GM08714 (cell line): ENCODE results near the gene GUCY2D.

ENCODE experiments used
- H3K4me3 ChIP-seq: fragments of 200-500 bp; sonication (Bioruptor generic); 2 replicates; pipeline ENCODE4 v1.5.1; 2014; ENCODE audit warnings: mild to moderate bottlenecking, low read length, inconsistent platforms
- ZNF274 ChIP-seq: IDR thresholded peaks from 2 replicates; pipeline ENCODE4 v1.6.1; 2012; ENCODE audit warnings: mild to moderate bottlenecking, low read depth, low read length

Gene GUCY2D

DNA sequence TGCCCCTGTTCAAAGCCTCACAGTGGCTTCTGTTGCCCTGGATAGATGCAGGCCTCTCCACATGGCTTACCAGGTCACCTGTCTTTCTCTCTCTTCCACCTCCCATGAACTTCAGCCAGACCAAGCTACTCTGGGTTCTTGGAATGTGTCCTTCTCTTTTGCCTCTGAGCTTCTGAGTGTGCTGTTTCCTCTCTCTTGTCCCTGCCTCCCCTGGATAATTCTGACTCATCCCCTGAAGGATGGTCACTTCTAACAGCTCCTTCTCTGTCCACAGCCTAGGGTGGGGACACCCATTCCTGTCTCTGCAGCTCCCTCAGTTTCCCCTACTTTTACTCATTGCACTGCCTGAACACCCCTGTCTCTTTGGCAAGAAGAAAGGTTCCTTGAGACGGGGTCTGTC lies 2.9 kb downstream of the GUCY2D start:
- no peak overlapping the region for H3K4me3 ChIP-seq
- TF ChIP-seq ZNF274: no peak

DNA sequence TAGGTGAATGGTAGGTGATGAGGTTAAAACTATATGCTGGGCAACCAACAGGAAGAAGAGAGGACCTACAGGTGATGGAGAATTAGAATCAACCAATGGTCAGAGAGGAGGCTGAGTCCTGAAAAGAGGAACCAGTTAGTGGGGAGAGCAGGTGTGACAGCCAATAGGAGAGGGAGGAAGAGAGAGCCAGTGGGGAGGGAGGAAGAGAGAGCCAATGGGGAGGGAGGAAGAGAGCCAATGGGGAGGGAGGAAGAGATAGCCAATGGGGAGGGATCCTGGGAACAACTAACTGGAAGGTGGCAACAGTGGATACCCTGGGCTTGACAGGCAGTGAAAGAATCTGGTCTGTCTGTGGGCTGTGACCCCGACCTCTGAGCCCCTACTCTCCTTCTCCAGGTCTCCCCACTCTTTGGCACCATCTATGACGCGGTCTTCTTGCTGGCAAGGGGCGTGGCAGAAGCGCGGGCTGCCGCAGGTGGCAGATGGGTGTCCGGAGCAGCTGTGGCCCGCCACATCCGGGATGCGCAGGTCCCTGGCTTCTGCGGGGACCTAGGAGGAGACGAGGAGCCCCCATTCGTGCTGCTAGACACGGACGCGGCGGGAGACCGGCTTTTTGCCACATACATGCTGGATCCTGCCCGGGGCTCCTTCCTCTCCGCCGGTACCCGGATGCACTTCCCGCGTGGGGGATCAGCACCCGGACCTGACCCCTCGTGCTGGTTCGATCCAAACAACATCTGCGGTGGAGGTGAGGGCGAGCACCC lies 3.7 kb downstream of the GUCY2D start:
- no peak overlapping the region; the same call in 1 of the 2 replicates for H3K4me3 ChIP-seq
- TF ChIP-seq ZNF274: no peak

DNA sequence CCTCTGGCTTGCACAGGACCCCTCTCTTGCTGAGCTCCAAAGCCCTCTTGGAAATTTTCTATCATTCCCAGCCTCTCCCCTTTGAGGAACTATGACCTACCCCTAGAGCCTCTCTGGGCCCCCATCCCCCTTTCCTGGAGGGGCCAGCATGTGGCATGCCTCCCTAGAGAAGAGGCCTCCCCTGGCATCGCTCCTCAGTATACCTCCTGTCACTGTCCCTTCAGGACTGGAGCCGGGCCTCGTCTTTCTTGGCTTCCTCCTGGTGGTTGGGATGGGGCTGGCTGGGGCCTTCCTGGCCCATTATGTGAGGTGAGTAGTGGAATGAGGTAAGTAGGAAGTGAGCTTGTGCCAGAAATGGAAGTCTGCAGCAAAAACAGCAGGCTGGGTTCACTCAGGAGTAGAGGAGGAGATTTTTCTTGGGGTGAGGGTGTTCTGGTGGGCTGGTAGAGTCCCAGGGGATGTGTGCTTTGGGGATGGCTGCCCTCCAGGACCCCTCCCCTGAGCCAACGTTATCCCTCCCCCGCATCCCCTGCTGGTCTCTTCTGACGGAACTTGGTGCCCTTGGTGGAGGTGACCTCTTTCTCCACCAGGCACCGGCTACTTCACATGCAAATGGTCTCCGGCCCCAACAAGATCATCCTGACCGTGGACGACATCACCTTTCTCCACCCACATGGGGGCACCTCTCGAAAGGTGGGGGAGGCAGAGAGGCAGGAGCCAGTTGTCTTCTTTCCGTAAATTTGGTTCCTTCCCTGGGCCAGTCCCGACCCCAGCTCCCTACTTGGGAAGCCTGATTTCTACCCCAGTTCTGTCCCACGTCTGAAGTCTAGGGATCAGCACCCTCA lies 4.6 kb downstream of the GUCY2D start:
- no peak overlapping the region for H3K4me3 ChIP-seq
- no peak for TF ChIP-seq ZNF274

GRCh38 chr17:8007836-8008235 lies 5.4 kb downstream of the GUCY2D start:
- no peak for TF ChIP-seq ZNF274
- no peak overlapping the region for H3K4me3 ChIP-seq

DNA sequence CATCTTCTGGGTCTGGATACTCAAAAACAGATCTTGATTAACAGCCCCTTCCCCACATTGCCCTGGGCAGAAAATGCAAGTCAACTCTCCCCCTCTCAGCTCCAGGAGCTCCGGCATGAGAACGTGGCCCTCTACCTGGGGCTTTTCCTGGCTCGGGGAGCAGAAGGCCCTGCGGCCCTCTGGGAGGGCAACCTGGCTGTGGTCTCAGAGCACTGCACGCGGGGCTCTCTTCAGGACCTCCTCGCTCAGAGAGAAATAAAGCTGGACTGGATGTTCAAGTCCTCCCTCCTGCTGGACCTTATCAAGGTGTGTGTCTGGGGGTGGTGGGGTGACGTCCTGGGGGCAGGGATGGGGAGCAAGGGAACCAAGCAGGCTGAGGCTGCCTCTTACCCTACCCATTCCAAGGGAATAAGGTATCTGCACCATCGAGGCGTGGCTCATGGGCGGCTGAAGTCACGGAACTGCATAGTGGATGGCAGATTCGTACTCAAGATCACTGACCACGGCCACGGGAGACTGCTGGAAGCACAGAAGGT lies 9.7 kb downstream of the GUCY2D start:
- no peak for TF ChIP-seq ZNF274
- no peak overlapping the region for H3K4me3 ChIP-seq

GRCh38 chr17:8012996-8013640 lies 10.7 kb downstream of the GUCY2D start:
- no peak overlapping the region for H3K4me3 ChIP-seq
- no peak for TF ChIP-seq ZNF274

- TF ChIP-seq ZNF274: no peak
- no peak overlapping the region for H3K4me3 ChIP-seq
Observed at GRCh38 chr17:8013731-8014557, 11.5 kb downstream of the GUCY2D start.

GRCh38 chr17:8014558-8014850 lies 12.1 kb downstream of the GUCY2D start:
- no peak overlapping the region for H3K4me3 ChIP-seq
- no peak for TF ChIP-seq ZNF274

GRCh38 chr17:8015236-8015956 lies 13.0 kb downstream of the GUCY2D start:
- no peak for TF ChIP-seq ZNF274
- no peak overlapping the region for H3K4me3 ChIP-seq

DNA sequence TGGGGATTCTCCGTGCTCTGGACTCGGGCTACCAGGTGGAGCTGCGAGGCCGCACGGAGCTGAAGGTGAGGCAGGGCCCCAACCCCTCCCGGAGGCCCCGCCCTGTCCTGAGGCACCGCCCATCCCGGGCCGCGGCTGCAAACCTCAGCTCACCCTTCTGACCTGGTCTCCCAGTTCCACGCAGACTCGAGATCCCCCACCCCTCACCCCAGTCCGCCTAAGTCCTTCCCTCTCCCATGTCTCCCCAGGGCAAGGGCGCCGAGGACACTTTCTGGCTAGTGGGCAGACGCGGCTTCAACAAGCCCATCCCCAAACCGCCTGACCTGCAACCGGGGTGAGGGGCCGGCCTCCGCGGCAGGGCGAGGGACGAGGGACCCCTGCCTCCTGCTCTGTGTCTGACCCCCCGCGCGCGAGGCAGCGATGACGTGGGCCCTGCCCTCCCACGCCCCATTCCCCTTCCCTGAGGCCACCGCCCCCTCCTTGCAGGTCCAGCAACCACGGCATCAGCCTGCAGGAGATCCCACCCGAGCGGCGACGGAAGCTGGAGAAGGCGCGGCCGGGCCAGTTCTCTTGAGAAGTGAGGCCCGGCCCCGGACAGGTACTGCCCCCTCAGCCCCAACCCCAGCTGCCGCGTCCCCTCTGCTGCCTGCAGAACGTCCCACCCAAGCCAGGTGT lies 13.7 kb downstream of the GUCY2D start:
- TF ChIP-seq ZNF274: no peak
- no peak overlapping the region for H3K4me3 ChIP-seq

- TF ChIP-seq ZNF274: no peak
- H3K4me3 ChIP-seq: no peak overlapping the region
Observed at GRCh38 chr17:8016632-8017424, 14.4 kb downstream of the GUCY2D start.

- no peak for TF ChIP-seq ZNF274
- H3K4me3 ChIP-seq: no peak overlapping the region
Observed at GRCh38 chr17:8018436-8018835, 16.0 kb downstream of the GUCY2D start.
